ENCODE data around the gene COL6A1. TPM values are rescaled to one million over a fixed set of nuclear protein-coding genes. Genes with fewer than 3 reads are reported as not detected.
"Not testable (repeated sequence)": the region's sequence is repeated elsewhere in the genome, so short reads cannot be mapped to it uniquely, and the experiment has no call there.

COL6A1 gene
- polyA plus RNA-seq, 1 donor, result 377 TPM

DNA sequence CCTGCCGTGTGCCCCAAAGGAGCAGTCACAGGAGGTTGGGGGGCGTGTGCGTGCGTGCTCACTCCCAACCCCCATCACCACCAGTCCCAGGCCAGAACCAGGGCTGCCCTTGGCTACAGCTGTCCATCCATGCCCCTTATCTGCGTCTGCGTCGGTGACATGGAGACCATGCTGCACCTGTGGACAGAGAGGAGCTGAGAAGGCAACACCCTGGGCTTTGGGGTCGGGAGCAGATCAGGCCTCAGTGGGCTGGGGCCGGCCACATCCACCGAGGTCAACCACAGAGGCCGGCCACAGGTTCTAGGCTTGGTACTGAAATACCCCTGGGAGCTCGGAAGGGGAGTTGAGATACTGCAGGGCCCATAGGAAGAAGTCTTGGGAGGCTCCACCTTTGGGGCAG is 23.5 kb downstream of the COL6A1 start:
- DNase-seq (ENCODE audit: low read depth), result no peak

DNA sequence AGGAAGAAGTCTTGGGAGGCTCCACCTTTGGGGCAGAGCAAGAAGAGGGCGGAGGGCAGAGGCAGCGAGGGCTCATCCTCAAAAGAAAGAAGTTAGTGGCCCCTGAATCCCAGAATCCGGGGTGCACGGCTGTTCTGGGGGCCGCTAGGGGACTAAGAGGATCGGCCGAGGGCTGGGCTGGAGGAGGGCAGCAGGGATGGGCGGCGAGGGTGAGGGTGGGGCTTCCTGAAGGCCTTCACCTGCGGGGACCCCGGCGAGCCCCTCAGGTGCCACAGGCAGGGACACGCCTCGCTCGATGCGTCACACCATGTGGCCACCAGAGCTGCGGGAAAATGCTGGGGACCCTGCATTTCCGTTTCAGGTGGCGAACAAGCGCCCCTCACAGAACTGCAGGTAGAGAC is 23.9 kb downstream of the COL6A1 start:
- DNase-seq (ENCODE audit: low read depth), result no peak

DNA sequence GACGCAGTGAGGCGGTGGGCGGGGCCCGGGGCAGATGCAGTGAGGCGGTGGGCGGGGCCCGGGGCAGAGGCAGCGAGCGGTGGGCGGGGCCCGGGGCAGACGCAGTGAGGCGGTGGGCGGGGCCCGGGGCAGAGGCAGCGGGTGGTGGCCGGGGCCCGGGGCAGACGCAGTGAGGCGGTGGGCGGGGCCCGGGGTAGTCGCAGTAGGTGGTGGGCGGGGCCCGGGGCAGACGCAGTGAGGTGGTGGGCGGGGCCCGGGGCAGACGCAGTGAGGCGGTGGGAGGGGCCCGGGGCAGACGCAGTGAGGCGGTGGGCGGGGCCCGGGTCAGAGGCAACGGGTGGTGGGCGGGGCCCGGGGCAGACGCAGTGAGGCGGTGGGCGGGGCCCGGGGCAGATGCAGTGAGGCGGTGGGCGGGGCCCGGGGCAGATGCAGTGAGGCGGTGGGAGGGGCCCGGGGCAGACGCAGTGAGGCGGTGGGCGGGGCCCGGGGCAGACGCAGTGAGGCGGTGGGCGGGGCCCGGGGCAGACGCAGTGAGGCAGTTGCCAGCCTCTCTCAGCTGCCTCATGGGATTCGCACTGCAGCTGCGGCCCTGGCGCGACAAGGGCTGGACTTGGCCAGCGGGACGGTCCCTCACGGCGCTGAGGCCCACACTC is 24.4 kb downstream of the COL6A1 start:
- DNase-seq (ENCODE audit: low read depth), result not testable (repeated sequence)

DNA sequence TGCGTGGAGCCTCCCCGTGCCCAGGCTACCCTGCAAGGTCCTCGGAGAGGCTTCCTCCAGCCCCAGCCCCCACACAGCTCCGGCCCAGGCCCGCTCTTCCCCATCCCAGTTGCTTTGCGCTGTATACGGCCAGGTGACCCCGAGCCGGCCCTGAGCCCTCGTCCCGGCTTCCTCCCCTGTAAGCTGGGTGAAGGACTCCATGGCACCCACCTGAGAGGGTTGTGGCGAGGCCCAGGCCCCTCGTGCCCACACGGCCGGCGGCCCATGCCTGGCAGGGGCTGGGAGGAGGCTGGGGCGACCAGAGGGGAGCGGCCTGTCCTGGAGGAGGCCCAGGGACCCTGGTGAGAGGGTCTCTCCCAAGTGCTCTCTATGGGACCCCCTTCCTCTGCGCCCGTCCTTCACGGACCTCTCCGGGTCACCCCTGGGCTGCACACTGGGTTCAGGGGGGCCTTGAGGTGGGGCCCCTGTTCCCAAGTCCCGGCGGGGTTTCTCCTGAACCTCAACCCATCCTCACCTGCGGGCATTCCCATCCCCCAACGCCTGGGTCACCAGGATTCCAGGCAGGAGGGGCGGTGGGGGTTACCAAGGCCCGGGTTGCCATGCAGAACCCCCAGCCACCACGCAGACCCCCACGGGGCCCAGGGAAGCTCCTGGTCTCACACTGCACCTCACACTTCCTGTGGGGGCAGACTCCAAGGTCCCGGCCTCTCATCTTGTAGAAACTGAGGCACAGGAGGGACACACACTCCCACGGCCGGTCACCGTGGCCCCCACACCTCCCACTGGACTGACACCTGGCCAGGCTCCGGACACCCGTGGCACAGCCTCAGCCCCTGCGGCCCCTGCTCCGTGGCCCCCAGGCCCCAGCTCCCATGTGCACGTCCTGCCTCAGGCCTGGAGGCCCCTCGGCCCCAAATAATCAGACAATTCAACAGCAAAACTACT is 25.2 kb downstream of the COL6A1 start:
- no peak for DNase-seq (ENCODE audit: low read depth)

DNA sequence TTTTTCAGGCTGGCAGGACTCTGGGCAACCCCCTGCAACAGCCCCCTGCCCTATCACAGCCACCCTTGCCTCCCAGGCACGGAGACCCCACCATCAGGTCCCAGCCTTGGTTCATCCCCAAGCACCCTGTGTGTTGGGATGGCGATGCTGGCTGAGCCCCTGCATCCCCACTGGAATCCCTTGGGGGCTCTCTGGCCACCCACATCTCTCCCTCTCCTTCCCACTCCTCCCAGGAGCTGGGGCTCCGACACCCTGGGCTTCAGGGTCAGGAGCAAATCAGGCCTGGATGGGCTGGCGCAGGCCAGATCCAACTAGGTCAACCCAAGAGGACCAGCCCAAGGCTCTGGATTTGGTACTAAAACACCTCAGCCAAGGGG is 25.9 kb downstream of the COL6A1 start:
- no peak for DNase-seq (ENCODE audit: low read depth)

DNA sequence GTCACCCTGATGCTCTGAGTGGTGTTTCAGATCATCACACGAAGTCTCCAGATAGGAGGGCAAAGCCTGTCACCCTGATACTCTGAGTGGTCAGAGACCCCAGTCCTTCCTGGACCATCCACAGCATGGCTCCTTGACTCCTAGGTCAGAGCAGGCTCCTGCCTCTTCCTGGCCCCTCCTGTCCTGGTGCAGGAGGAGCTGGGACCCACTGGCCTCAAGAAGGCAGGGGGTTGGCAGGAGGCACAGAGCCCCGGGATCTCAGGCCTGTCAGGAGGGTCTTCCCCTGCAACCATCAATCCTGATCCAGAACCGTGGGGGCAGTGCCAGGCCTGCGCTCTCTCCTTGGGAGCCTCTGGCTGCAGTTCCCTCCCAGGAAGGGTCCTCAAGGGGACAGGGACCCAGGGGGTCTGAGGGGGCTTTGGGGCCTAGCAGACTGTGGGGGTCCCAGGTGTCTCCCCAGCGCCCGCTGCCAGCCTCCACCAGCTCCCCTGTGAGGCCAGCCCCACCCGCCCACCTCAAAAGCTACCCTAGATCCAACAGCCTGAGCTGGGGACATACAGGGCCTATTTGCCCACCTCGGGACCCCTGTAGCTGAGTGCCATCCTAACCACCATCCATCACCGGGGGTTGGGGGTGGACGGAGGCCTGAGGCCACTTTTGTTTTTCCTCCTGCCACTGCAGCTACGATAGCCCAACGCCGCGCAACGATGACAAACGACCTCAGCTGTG is 27.5 kb downstream of the COL6A1 start:
- DNase-seq (ENCODE audit: low read depth), result no peak

DNA sequence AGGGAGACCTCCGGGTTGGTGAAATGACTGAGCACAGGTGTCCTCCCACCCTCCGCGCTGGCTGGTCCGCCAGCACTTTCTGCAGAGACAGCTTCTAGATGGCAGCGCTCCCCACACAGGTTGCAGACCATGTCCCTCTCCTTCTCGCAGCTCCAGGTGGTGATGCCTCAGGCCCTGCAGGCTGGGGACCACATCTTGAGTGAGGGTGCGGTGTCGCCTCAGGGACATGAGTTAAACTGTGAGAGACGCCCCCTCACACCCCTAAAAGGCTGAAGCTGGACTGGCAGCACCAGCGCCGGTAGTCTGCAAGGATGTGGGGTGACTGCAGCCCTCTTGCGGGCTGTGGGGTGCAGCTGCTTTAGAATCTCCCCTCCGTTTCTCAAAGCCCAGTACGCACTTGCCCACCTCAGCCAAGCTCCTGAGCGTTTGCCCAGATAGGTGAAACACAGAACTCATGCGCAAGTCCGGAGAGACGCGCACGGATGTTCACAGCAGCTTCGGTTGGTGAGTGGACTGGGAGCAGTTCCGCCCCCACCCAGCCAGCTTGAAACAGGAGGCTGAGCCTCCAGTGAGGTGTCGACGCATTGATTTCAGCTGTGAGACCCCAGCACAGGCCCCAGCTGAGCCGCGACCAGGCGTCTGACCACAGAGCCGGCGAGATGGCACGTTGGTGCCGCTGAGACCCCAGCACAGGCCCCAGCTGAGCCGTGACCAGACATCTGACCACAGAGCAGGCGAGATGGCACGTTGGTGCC is 28.6 kb downstream of the COL6A1 start:
- no peak for DNase-seq (ENCODE audit: low read depth)

DNA sequence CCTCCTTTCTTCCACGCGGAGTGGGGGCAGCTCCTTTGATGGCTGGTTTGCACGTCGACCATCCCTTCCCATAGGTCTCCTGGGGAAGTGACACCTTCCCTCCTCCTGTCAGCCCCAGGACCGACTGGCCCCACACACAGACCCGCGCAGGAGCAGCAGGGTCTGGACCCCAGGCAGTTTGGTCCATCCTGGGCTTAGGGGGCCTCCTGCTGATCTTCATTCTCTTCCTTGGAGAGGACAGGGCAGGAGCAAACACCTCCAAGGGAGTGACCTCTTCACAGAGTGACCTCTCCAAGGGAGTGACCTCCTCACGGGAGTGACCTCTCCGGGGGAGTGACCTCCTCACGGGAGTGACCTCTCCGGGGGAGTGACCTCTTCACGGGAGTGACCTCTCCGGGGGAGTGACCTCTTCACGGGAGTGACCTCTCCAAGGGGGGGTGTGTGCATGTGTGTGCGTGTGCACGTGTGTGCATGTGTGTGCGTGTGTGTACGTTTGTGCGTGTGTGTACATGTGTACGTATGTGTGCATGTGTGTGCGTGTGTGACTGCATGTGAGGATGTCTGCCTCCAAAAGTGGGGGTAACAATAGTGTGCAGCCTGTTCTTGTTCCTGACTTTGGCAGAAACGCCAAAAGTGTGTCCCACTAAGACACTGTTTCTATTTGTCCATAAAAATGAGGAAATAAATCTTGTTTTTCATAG is 29.8 kb downstream of the COL6A1 start:
- no peak for DNase-seq (ENCODE audit: low read depth)

DNA sequence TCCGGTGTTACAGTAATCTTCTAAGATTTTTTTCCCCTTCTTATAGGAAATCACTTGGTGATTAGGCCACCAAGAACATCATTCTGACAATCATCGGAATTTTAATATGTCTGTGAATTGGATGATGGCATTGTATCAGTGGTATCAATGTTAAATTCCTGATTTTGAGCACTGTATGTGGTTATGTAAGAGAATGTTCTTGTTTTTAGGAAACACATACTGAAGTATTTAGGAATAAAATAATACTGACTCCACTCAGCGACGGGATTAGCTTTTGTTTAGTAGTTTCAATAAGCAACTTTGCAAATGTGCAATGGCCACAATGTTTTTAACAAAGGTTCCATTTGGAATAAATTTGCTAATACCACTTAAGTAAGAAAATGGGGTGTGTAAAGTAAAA is 30.6 kb downstream of the COL6A1 start:
- DNase-seq (ENCODE audit: low read depth), result no peak

DNA sequence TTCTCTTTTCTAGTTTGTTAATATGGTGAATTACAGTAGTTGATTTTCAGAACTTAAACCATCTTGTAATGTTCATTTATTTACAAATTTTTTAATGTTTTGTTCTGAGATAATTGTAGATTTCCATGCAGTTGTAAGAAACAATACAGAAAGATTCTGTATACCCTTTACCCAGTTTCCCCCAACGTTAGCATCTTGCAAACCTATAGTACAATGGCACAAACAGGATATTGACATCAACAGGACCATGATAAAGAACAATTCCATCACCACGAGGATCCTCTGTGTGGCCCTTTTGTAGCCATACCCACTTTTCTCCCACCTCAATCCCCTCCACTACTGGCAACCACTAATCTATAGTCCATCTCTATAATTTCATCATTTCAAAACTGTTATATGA is 33.3 kb downstream of the COL6A1 start:
- DNase-seq (ENCODE audit: low read depth), result no peak

DNA sequence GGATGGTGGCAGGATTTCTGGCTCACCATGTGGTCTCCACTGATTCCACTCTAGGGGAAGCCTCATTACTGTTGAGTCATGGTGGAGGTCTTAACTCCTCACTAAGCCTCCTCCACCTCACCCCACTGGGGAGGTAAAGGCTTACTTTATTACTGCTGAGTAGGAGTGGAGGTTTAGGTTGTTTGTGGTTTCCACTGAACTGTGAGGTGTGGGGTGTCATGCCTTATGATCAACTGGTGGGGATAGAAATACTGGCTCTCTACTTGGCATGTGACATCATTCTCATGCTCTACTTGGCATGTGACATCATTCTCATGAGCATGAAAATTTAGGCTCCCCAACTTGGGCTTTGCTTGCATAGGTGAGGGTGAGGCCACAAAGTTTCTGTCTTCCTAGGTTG is 35.6 kb downstream of the COL6A1 start:
- DNase-seq (ENCODE audit: low read depth), result no peak

DNA sequence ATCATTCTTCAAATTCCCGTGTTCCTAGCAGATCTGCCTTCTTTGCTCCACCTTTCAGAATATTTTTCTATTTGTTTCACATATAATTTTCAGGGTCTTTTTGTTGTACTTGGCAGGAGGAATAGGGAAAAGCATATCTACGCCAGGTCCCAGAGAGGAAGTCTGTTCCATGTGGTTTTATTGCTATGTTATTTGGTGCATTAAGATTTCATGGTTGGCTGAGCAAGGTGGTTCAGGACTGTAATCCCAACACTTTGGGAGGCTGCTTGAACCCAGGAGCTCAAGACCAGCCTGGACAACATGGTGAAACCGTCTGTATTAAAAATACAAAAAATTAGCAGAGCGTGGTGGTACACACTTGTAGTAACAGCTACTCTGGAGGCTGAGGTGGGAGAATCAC is 36.1 kb downstream of the COL6A1 start:
- no peak for DNase-seq (ENCODE audit: low read depth)

DNA sequence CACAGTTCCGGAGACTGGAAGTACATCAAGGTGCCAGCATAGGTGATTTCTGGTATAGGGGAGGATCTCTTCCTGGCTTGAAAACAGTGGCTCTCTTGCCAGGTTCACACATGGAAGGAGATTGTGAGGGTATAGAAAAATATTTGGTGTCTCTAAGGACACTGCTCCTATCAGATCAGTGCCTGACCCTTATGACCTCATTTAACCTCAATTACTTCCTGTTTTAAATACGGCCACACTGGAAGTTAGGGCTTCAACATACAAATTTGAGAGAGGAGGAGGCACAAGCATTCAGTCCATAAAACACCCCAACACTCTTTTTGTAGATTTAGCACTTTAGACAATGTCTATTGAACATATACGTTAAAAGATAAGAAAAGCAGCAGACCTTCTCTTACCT is 37.0 kb downstream of the COL6A1 start:
- DNase-seq (ENCODE audit: low read depth), result no peak

DNA sequence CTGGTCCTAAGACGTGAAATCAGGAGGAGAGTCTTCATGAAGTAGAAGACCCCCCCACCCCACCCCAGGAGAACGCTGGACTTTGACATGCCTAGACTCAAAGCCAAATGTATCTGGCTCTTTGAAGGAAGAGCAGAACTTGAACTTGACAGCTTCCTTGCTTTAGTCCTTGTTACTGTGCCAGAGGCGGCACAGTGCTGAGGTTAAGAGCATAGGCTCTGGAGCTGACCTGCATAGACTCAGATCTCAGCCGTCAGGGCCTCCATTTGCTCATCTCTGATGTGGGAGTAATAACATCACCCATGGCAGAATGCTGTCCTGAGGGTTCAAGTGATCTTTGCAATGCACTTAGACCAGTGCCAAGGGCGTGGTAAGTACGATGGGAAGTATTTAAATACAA is 39.0 kb downstream of the COL6A1 start:
- DNase-seq (ENCODE audit: low read depth), result no peak

DNA sequence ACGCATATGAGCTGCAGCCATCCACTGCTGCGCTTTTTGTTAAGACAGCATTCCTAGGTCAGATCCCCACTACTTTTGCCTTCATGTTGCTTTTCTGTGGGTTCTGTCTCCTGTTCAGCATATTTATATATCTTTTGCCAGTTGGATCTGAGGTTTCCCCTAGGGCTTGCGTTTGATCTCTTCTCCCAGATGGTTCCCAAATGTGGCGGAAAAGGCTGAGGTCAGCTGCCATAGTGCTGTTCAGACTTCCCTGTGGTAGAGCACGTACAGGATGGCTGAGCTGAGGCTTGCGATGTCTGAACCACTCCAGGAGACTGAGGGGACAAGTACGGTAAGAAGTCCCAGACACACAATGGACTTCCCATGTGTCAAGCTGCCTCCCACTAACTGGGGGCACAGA is 39.8 kb downstream of the COL6A1 start:
- no peak for DNase-seq (ENCODE audit: low read depth)

DNA sequence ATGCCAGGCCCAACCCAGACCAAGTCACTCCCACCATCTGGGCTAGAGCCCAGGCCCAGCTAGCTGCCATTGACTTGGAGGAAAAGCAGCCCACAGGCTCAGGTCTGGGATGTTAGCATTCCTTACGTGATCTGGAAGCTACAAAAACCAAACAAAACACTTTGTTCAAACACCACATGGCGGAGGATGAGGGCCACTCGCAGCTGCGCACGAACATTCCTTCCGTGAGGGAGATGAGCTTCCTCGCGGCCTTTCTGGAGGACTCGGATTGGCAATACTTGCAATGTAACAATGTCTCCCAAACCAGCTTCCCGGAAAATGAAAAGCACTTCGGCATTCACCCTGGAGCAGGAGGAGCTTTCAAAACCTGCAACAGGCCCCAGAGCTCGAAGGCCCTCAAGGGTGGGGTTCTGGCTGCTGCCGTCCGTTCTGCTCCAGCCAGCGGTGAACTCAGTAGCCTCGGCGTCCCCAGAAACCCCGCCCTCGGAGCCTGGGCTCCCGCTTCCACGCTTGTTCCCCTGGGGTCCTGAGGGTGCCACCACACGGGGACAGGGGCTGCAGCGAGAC is 40.5 kb downstream of the COL6A1 start:
- no peak for DNase-seq (ENCODE audit: low read depth)

DNA sequence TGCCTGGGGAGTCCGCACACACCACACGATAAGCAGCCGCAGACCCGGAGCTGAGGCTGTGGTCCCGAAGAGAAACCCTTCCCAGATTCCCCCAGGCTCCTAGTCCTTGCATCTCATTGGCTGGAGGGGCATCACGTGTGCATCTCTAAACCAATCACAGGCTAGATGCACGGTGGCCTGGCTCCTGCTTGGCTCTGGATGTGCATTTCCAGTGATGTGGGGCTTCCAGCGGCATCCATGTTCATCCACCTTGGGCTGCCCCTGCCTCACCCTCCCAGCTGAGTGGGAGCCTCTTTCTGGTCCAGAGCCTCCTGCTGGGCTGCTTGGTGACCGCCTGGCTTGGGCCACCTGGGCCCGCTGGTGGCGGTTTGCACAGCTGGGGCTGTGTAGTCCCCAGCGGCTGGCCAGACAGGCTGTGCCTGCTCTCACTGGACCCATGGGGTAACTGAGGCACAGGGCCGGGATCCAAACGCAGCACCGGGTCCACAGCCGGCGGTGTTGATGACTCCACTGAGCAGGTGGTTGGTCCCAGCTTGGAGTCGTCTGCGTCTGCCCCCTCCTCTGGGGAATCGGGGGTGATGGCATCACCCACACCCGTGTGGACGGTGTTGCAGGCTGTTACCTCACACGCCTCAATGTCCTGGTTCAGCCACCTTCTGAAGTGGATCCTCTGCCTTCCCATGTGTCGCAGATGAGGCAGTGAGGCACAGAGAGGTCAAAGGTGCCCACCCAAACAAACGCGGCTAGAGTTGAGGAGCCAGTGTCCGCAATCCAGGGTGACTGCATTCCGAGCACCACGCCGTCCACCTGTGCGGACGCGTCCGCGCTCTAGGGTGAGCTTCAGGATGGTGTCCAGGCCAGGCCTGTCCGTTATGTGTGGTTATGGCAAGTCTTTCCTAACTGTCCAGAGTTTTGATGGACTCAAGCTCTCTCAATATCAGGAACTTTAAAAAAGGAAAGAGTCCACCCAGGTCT is 41.3 kb downstream of the COL6A1 start:
- DNase-seq (ENCODE audit: low read depth), result no peak

DNA sequence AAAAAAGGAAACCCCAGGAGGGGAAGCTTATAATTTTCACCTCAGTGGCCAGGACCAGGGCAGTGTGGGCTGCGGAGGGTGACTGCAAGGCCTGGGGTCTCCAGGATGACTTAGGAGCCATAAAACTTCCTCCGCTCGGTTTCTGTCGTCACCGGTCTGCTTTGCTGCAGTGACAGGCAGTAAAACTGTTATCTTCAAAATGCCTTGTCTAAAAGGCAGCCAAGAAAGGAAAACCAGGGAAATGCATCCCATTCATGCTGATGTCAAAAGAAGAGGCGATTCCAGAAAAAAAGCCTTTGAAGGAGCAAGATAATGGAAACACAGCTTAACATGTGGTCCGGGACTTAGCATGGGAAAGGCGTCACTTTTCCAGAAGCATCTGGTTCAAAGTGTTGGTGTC is 42.0 kb downstream of the COL6A1 start:
- DNase-seq (ENCODE audit: low read depth), result no peak

DNA sequence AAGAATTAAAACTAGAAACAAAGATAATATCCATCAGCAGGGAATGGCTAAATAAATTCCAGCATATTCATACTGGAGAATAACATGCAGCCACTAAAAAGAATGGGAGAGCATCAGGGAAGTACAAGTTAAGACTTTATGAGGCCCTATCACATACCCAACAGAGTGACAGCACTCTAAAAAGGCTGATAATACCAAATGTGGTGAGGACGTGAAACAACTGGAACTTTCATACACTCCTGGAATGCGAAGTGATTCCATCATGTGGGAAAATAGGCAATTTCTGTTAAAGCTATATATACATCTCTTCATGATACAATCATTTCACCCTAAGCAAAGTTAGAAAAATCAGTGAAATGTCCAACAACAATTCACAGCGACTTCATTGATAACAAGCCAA is 42.6 kb downstream of the COL6A1 start:
- no peak for DNase-seq (ENCODE audit: low read depth)

All from forelimb muscle (tissue), 1 donor.